GM18526 (cell line): ENCODE results near the gene HAP1.

Experiments used
- POLR2A ChIP-seq: IDR thresholded peaks from 3 replicates; pipeline ENCODE4 v1.6.1; 2011; ENCODE audit not compliant: insufficient read length; ENCODE audit errors: extremely low read depth

The HAP1 gene

GRCh38 chr17:41734139-41734948, at the start of gene HAP1:
Gene HAP1 (minus strand): TSS chr17:41734643. CDS start chr17:41734634, 9 bp downstream.
- TF ChIP-seq POLR2A: no peak

- TF ChIP-seq POLR2A: no peak
These were observed 47.7 kb upstream of the HAP1 start for GRCh38 chr17:41782142-41782541.

GRCh38 chr17:41781404-41782110, 47.1 kb upstream of the HAP1 start:
- TF ChIP-seq POLR2A: no peak

GRCh38 chr17:41779954-41780353, 45.5 kb upstream of the HAP1 start:
- no peak for TF ChIP-seq POLR2A

GRCh38 chr17:41777574-41778188, 43.2 kb upstream of the HAP1 start:
- no peak for TF ChIP-seq POLR2A

GRCh38 chr17:41777157-41777573, 42.7 kb upstream of the HAP1 start:
- no peak for TF ChIP-seq POLR2A

GRCh38 chr17:41775394-41776226, 41.2 kb upstream of the HAP1 start:
- no peak for TF ChIP-seq POLR2A

- TF ChIP-seq POLR2A: no peak
These were observed 39.3 kb upstream of the HAP1 start for GRCh38 chr17:41773731-41774193.

GRCh38 chr17:41773190-41773588, 38.7 kb upstream of the HAP1 start:
- no peak for TF ChIP-seq POLR2A

GRCh38 chr17:41772586-41773189, 38.2 kb upstream of the HAP1 start:
- TF ChIP-seq POLR2A: no peak

- no peak for TF ChIP-seq POLR2A
These were observed 37.8 kb upstream of the HAP1 start for GRCh38 chr17:41772218-41772585.

GRCh38 chr17:41771389-41772206, 37.2 kb upstream of the HAP1 start:
- no peak for TF ChIP-seq POLR2A

- no peak for TF ChIP-seq POLR2A
These were observed 35.5 kb upstream of the HAP1 start for GRCh38 chr17:41769985-41770384.

- TF ChIP-seq POLR2A: no peak
These were observed 35.0 kb upstream of the HAP1 start for GRCh38 chr17:41769346-41769862.

- no peak for TF ChIP-seq POLR2A
These were observed 34.3 kb upstream of the HAP1 start for GRCh38 chr17:41768682-41769288.
